HepG2 (cell line): ENCODE data around the gene DNAJB2. TPM values are rescaled to one million over a fixed set of nuclear protein-coding genes. Genes with fewer than 3 reads are reported as not detected.

Experiments used
- FOXA3 ChIP-seq: IDR thresholded peaks from 2 replicates; pipeline ENCODE4 v1.6.1; 2016; ENCODE audit warnings: missing genetic modification reagents, missing compliant biosample characterization
- FOXK1 ChIP-seq: sonication (generic); formaldehyde crosslinking; IDR thresholded peaks from 2 replicates; pipeline ENCODE4 v1.4.0; 2020; ENCODE audit warnings: low read depth, missing genetic modification reagents, borderline replicate concordance
- KMT2A ChIP-seq: sonication (generic); formaldehyde crosslinking; IDR thresholded peaks from 2 replicates; pipeline ENCODE4 v1.4.0; 2020; ENCODE audit warnings: missing genetic modification reagents
- MAF1 ChIP-seq: sonication (generic); formaldehyde crosslinking; IDR thresholded peaks from 2 replicates; pipeline ENCODE4 v1.5.0; 2020; ENCODE audit warnings: missing genetic modification reagents, borderline replicate concordance
- NFKBIZ ChIP-seq: IDR thresholded peaks from 2 replicates; pipeline ENCODE4 v1.6.1; 2018; ENCODE audit warnings: missing genetic modification reagents, missing compliant biosample characterization
- POLR2AphosphoS2 ChIP-seq: IDR thresholded peaks from 2 replicates; pipeline ENCODE4 v1.6.1; 2011; ENCODE audit warnings: low read depth, low read length, improper control_type of control experiment
- RFXAP ChIP-seq: sonication (generic); formaldehyde crosslinking; IDR thresholded peaks from 2 replicates; pipeline ENCODE4 v1.4.0; 2020; ENCODE audit warnings: missing genetic modification reagents, borderline replicate concordance
- SOX5 ChIP-seq: IDR thresholded peaks from 2 replicates; pipeline ENCODE4 v1.6.1; 2016; ENCODE audit warnings: borderline replicate concordance
- TEAD3 ChIP-seq: optimal IDR thresholded peaks from 2 replicates; pipeline ENCODE3; 2016; ENCODE audit warnings: borderline replicate concordance
- ZBTB26 ChIP-seq: IDR thresholded peaks from 2 replicates; pipeline ENCODE4 v1.6.1; 2016; ENCODE audit warnings: missing compliant biosample characterization, missing genetic modification reagents, borderline replicate concordance
- ZNF280B ChIP-seq: sonication (generic); formaldehyde crosslinking; IDR thresholded peaks from 2 replicates; pipeline ENCODE4 v1.5.0; 2020; ENCODE audit warnings: missing genetic modification reagents, mild to moderate bottlenecking, borderline replicate concordance
- ZNF468 ChIP-seq: sonication (generic); formaldehyde crosslinking; IDR thresholded peaks from 2 replicates; pipeline ENCODE4 v1.8.0; 2022; ENCODE audit warnings: mild to moderate bottlenecking, moderate library complexity, missing genetic modification reagents
- ZNF652 ChIP-seq: IDR thresholded peaks from 2 replicates; pipeline ENCODE4 v1.6.1; 2016; ENCODE audit warnings: low read depth, borderline replicate concordance
- polyA plus RNA-seq, 8 experiments: library from polyadenylated mRNA; depleted of rRNA in 3 of 8; stranded (reverse) in 7 of 8; unstranded in 1 of 8; fragments of >200 nt; fragmentation: Illumina TruSeq in 4 of 8; extraction: Trizol in 4 of 8; gene quantifications; 2 replicates each; pipeline versions ENCODE4 v1.2.1 to v1.2.3, GENCODE V29; 2011 to 2016; ENCODE audit warnings: low read depth in 4 of 8, missing spikeins in 1 of 8, mixed read lengths in 1 of 8; ENCODE audit not compliant: insufficient read depth in 1 of 8
- total RNA-seq, 5 experiments: library from RNA; depleted of rRNA; stranded (reverse); fragments of >200 nt; fragmentation: Illumina TruSeq; extraction: Trizol; gene quantifications; 2 replicates each; pipeline ENCODE4 v1.2.3, GENCODE V29; 2016; ENCODE audit warnings: low read depth in 1 of 5
- TF ChIP-seq, protein P1 (sequence below): sonication (generic); formaldehyde crosslinking; IDR thresholded peaks from one replicate; pipeline ENCODE4 v1.5.1; 2020; ENCODE audit warnings: mild to moderate bottlenecking, missing genetic modification reagents; ENCODE audit errors: not compliant biosample characterization
- TF ChIP-seq, protein P2 (sequence below): sonication (generic); formaldehyde crosslinking; IDR thresholded peaks from 2 replicates; pipeline ENCODE4 v1.8.1; 2022; ENCODE audit warnings: mild to moderate bottlenecking, missing genetic modification reagents
- TF ChIP-seq, protein P3 (sequence below): sonication (generic); formaldehyde crosslinking; IDR thresholded peaks from 2 replicates; pipeline ENCODE4 v1.8.0; 2022; ENCODE audit warnings: mild to moderate bottlenecking, missing genetic modification reagents, moderate library complexity

DNAJB2 gene
- total and polyA plus RNA-seq, 2 of the 13 experiments (the other 11 are each of a cell fraction or from before 2014, with no cell fraction given), result 21.3 to 31.1 TPM

- TF ChIP-seq, protein P1, sequence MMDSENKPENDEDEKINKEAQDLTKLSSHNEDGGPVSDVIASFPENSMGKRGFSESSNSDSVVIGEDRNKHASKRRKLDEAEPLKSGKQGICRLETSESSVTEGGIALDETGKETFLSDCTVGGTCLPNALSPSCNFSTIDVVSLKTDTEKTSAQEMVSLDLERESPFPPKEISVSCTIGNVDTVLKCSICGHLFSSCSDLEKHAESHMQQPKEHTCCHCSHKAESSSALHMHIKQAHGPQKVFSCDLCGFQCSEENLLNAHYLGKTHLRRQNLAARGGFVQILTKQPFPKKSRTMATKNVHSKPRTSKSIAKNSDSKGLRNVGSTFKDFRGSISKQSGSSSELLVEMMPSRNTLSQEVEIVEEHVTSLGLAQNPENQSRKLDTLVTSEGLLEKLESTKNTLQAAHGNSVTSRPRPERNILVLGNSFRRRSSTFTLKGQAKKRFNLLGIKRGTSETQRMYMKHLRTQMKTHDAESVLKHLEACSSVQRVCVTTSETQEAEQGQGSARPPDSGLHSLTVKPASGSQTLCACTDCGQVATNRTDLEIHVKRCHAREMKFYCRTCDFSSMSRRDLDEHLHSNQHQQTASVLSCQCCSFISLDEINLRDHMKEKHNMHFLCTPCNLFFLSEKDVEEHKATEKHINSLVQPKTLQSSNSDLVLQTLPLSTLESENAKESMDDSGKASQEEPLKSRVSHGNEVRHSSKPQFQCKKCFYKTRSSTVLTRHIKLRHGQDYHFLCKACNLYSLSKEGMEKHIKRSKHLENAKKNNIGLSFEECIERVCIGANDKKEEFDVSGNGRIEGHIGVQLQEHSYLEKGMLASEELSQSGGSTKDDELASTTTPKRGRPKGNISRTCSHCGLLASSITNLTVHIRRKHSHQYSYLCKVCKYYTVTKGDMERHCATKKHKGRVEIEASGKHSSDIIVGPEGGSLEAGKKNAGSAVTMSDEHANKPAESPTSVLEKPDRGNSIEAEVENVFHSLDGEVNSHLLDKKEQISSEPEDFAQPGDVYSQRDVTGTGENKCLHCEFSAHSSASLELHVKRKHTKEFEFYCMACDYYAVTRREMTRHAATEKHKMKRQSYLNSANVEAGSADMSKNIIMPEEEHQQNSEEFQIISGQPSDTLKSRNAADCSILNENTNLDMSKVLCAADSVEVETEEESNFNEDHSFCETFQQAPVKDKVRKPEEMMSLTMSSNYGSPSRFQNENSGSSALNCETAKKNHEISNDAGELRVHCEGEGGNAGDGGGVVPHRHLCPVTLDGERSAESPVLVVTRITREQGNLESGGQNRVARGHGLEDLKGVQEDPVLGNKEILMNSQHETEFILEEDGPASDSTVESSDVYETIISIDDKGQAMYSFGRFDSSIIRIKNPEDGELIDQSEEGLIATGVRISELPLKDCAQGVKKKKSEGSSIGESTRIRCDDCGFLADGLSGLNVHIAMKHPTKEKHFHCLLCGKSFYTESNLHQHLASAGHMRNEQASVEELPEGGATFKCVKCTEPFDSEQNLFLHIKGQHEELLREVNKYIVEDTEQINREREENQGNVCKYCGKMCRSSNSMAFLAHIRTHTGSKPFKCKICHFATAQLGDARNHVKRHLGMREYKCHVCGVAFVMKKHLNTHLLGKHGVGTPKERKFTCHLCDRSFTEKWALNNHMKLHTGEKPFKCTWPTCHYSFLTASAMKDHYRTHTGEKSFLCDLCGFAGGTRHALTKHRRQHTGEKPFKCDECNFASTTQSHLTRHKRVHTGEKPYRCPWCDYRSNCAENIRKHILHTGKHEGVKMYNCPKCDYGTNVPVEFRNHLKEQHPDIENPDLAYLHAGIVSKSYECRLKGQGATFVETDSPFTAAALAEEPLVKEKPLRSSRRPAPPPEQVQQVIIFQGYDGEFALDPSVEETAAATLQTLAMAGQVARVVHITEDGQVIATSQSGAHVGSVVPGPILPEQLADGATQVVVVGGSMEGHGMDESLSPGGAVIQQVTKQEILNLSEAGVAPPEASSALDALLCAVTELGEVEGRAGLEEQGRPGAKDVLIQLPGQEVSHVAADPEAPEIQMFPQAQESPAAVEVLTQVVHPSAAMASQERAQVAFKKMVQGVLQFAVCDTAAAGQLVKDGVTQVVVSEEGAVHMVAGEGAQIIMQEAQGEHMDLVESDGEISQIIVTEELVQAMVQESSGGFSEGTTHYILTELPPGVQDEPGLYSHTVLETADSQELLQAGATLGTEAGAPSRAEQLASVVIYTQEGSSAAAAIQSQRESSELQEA (CRISPR knock-in tag), result no peak
- TF ChIP-seq ZNF280B (CRISPR knock-in tag), result peak; percentile 87
- TF ChIP-seq ZNF652, result no peak
- TF ChIP-seq ZBTB26 (CRISPR knock-in tag), result peak; percentile 69
- TF ChIP-seq FOXA3 (CRISPR knock-in tag), result peak; percentile 66
- TF ChIP-seq POLR2AphosphoS2, result no peak
- TF ChIP-seq, protein P2, sequence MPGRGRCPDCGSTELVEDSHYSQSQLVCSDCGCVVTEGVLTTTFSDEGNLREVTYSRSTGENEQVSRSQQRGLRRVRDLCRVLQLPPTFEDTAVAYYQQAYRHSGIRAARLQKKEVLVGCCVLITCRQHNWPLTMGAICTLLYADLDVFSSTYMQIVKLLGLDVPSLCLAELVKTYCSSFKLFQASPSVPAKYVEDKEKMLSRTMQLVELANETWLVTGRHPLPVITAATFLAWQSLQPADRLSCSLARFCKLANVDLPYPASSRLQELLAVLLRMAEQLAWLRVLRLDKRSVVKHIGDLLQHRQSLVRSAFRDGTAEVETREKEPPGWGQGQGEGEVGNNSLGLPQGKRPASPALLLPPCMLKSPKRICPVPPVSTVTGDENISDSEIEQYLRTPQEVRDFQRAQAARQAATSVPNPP (CRISPR knock-in tag), result no peak
- TF ChIP-seq SOX5, result peak; percentile 34; the same call in 1 of the 2 replicates
- peak; percentile 92; the same call in 1 of the 2 replicates for TF ChIP-seq RFXAP (CRISPR knock-in tag)
- TF ChIP-seq TEAD3 (CRISPR knock-in tag), result peak; percentile 68
- TF ChIP-seq FOXK1 (CRISPR knock-in tag), result peak; percentile 80
- TF ChIP-seq ZNF468 (CRISPR knock-in tag), result no peak
- peak; percentile 69; the same call in 1 of the 2 replicates for TF ChIP-seq KMT2A
- TF ChIP-seq, protein P3, sequence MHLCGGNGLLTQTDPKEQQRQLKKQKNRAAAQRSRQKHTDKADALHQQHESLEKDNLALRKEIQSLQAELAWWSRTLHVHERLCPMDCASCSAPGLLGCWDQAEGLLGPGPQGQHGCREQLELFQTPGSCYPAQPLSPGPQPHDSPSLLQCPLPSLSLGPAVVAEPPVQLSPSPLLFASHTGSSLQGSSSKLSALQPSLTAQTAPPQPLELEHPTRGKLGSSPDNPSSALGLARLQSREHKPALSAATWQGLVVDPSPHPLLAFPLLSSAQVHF (CRISPR knock-in tag), result no peak
- peak; percentile 86 for TF ChIP-seq NFKBIZ (CRISPR knock-in tag)
- peak; percentile 58; the same call in 1 of the 2 replicates for TF ChIP-seq MAF1 (CRISPR knock-in tag)
Measured at GRCh38 chr2:219279151-219279915, at the start of gene DNAJB2 (continued).
